ENCODE results near the gene ELF4.

DNA sequence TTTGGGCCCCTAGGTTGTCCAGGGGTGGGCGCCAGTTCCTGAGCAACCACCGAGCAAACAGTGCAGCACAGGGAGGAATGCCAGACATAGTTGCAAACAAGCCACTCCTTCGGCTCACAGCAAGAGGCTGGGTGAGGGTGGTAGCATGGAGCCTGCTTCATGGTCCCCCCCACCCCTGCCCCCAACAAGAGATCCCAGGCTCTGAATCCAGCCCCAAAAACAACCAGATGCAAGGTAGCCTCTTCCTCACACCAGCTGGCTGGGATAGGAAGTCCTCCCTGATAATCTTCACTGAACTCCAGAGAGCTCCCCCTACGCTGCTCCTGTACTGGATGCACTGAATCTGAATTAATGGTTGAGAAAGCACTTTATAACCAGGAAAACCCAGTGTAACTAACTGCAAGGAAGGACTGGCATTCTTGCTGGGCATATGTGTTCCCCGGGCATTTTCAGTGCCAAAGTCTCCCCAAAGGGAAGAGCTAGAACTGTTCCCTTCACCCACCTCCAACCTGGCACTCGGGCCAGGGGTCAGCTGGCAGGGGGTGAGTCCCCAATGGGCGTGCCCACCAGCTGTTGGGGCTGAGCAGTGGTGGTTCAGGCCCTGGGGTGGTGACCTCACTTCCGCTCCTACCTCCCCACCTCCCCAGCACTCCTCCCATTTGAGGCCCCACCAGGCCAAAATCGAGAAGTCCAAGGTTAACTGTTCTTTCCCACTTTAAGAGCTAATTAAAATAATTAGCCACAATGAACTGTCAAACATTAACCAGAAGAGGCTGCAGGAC, 1.5 kb downstream of the ELF4 start:
- no peak for TF ChIP-seq POLR2A (IDR thresholded peaks at IDR 0.05)
- TF ChIP-seq, protein P1, sequence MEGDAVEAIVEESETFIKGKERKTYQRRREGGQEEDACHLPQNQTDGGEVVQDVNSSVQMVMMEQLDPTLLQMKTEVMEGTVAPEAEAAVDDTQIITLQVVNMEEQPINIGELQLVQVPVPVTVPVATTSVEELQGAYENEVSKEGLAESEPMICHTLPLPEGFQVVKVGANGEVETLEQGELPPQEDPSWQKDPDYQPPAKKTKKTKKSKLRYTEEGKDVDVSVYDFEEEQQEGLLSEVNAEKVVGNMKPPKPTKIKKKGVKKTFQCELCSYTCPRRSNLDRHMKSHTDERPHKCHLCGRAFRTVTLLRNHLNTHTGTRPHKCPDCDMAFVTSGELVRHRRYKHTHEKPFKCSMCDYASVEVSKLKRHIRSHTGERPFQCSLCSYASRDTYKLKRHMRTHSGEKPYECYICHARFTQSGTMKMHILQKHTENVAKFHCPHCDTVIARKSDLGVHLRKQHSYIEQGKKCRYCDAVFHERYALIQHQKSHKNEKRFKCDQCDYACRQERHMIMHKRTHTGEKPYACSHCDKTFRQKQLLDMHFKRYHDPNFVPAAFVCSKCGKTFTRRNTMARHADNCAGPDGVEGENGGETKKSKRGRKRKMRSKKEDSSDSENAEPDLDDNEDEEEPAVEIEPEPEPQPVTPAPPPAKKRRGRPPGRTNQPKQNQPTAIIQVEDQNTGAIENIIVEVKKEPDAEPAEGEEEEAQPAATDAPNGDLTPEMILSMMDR (IDR thresholded peaks at IDR 0.05): no peak

All from gastroesophageal sphincter (tissue), 3 donors.